ACHN (cell line): Measurements from ENCODE around the gene FBXL5.

Source experiments
- DNase-seq: peaks from one replicate; pipeline ENCODE4 v3.0.0-alpha.2; 2015
- in situ Hi-C: cut with HindIII; loops from 2 replicates; pipeline ENCODE4 v1.10.0; 2017; ENCODE audit warnings: low sequenced_read_pairs, low pct_ligation_motif_present, low pct_unique_long_range_greater_than_20kb

FBXL5 gene

GRCh38 chr4:15655223-15656037 is at the start of gene FBXL5:
FBXL5 (minus strand) TSS chr4:15655357; CDS start chr4:15655287, 70 bp downstream.
- peak; percentile 82 for DNase-seq

GRCh38 chr4:15704129-15704528 is 49.0 kb upstream of the FBXL5 start:
- in situ Hi-C loops, result no loop called here
- no peak for DNase-seq

More at GRCh38 chr4:15655223-15656037, at the start of gene FBXL5:
- in situ Hi-C loops, result no loop called here

- no peak for DNase-seq
- in situ Hi-C loops, result no loop called here
Measured at GRCh38 chr4:15703439-15703838, 48.3 kb upstream of the FBXL5 start.

GRCh38 chr4:15702941-15703403 is 47.8 kb upstream of the FBXL5 start, which contains the start of gene BST1:
BST1 (plus strand) TSS chr4:15703065; CDS start chr4:15703145, 80 bp downstream.
- in situ Hi-C loops, result no loop called here
- no peak for DNase-seq

GRCh38 chr4:15696866-15697265 is 41.7 kb upstream of the FBXL5 start:
- no peak for DNase-seq
- in situ Hi-C loops, result no loop called here

- DNase-seq, result peak; percentile 41
- in situ Hi-C loops, result no loop called here
Measured at GRCh38 chr4:15695729-15696128, 40.6 kb upstream of the FBXL5 start.

GRCh38 chr4:15695240-15695699 is 40.1 kb upstream of the FBXL5 start:
- peak; percentile 98 for DNase-seq
- in situ Hi-C loops, result no loop called here

GRCh38 chr4:15694431-15694830 is 39.3 kb upstream of the FBXL5 start:
- in situ Hi-C loops, result no loop called here
- DNase-seq, result no peak

- in situ Hi-C loops, result no loop called here
- no peak for DNase-seq
Measured at GRCh38 chr4:15692602-15693001, 37.4 kb upstream of the FBXL5 start.

- in situ Hi-C loops, result no loop called here
- no peak for DNase-seq
Measured at GRCh38 chr4:15691346-15692135, 36.4 kb upstream of the FBXL5 start.

- peak; percentile 97 for DNase-seq
- in situ Hi-C loops, result no loop called here
Measured at GRCh38 chr4:15690020-15690809, 35.1 kb upstream of the FBXL5 start.

GRCh38 chr4:15689540-15689939 is 34.4 kb upstream of the FBXL5 start:
- in situ Hi-C loops, result no loop called here
- peak; percentile 45 for DNase-seq

GRCh38 chr4:15688051-15688450 is 32.9 kb upstream of the FBXL5 start:
- in situ Hi-C loops, result no loop called here
- DNase-seq, result no peak

GRCh38 chr4:15684498-15684897 is 29.3 kb upstream of the FBXL5 start:
- in situ Hi-C loops, result no loop called here
- DNase-seq, result no peak

- in situ Hi-C loops, result no loop called here
- DNase-seq, result no peak
Measured at GRCh38 chr4:15683143-15683495, 28.0 kb upstream of the FBXL5 start.

- in situ Hi-C loops, result no loop called here
- DNase-seq, result no peak
Measured at GRCh38 chr4:15682242-15683142, 27.3 kb upstream of the FBXL5 start.

GRCh38 chr4:15681372-15682241 is 26.4 kb upstream of the FBXL5 start, which contains the start of gene FAM200B:
FAM200B (plus strand) TSS chr4:15681827; CDS start chr4:15686978, 5,151 bp downstream.
- peak; percentile 98 for DNase-seq
- in situ Hi-C loops, result no loop called here
